ENCODE measurements around the gene PDCD1LG2. TPM values are rescaled to one million over a fixed set of nuclear protein-coding genes. Genes with fewer than 3 reads are reported as not detected.

PDCD1LG2 gene
- total RNA-seq, 1 experiment from 2014 or later: not detected

GRCh38 chr9:5549658-5550650, 39.6 kb downstream of the PDCD1LG2 start:
- H3K4me1 ChIP-seq (ENCODE audit: insufficient read depth, low read length): no peaks in the 10 kb centered on the region
- H4K91ac ChIP-seq (ENCODE audit: insufficient read length, low read depth, low read length): no peak overlapping the region
- H3K14ac ChIP-seq (ENCODE audit: insufficient read depth, low read length): no peak overlapping the region
- H2BK12ac ChIP-seq (ENCODE audit: insufficient read length, low read depth, low read length): no peak overlapping the region
- no peaks in the 10 kb centered on the region for H3K79me1 ChIP-seq (ENCODE audit: insufficient read depth, low read depth, low read length, poor library complexity, severe bottlenecking)
- H2AK5ac ChIP-seq (ENCODE audit: insufficient read length, low read length): no peak overlapping the region
- H3K27me3 ChIP-seq (ENCODE audit: insufficient read depth, low read length): no peaks in the 10 kb centered on the region
- no peak overlapping the region for H4K8ac ChIP-seq (replicated peaks; ENCODE audit: insufficient read length, low read depth, low read length)
- no peak overlapping the region for H3K4ac ChIP-seq (ENCODE audit: low read depth, low read length)
- no peaks in the 10 kb centered on the region for H3K9me3 Mint-ChIP-seq
- no peak overlapping the region for H2AFZ ChIP-seq (ENCODE audit: low read length)
- no peaks in the 10 kb centered on the region for H3K9me3 ChIP-seq (ENCODE audit: control insufficient read depth, low read depth, low read length)
- H3K27me3 Mint-ChIP-seq (ENCODE audit: low read depth): peaks cover 5% of the 10 kb centered on the region
- H3K36me3 Mint-ChIP-seq (ENCODE audit: insufficient read depth in 1 of 3, low read depth in 3 of 3): no peaks in the 10 kb centered on the region
- H3K23me2 ChIP-seq (ENCODE audit: insufficient read length, low read depth, low read length, poor library complexity, severe bottlenecking): no peaks in the 10 kb centered on the region
- no peak overlapping the region for H2BK20ac ChIP-seq (ENCODE audit: low read depth, low read length, poor library complexity, severe bottlenecking)
- no peak overlapping the region for H3K4me2 ChIP-seq (ENCODE audit: insufficient read depth, insufficient read length, low read length)
- no peak overlapping the region for H3K27ac Mint-ChIP-seq
- H3K9ac ChIP-seq (ENCODE audit: extremely low read depth, insufficient read length, low read length): no peak overlapping the region
- no peak overlapping the region for H3K56ac ChIP-seq (ENCODE audit: insufficient read length, low read depth, low read length)
- no peak for DNase-seq
- H3K79me2 ChIP-seq (ENCODE audit: insufficient read depth, low read length): no peaks in the 10 kb centered on the region
- no peak for TF ChIP-seq CTCF (conservative IDR thresholded peaks at IDR 0.05)
- H2BK120ac ChIP-seq (ENCODE audit: low read depth, low read length, poor library complexity, severe bottlenecking): no peak overlapping the region
- H4K20me1 ChIP-seq (ENCODE audit: control insufficient read depth, insufficient read depth, insufficient read length): no peaks in the 10 kb centered on the region
- no CpG with 5 or more reads among the region's 4 CpGs for WGBS (ENCODE audit: extremely low coverage, insufficient read length, low lambda C conversion rate)
- H3K23ac ChIP-seq (ENCODE audit: insufficient read length, low read depth, low read length): no peak overlapping the region
- no peak overlapping the region for H3K18ac ChIP-seq (ENCODE audit: insufficient read length, low read depth, low read length)
- no peak overlapping the region for H3K27ac ChIP-seq (ENCODE audit: insufficient read length, low read depth, low read length)
- H3K4me3 Mint-ChIP-seq: no peak overlapping the region
- H3K4me1 Mint-ChIP-seq: peaks cover 0 to 3% of the 10 kb centered on the region in 2 experiments; a peak in 2 of 4 replicates
- no peak overlapping the region for H3T11ph ChIP-seq (ENCODE audit: low read length)
- no peak overlapping the region for H2BK15ac ChIP-seq (ENCODE audit: low read depth, low read length)
- no peak overlapping the region for H4K5ac ChIP-seq (ENCODE audit: insufficient read length, low read depth, low read length)
- no peak overlapping the region for H2BK5ac ChIP-seq (ENCODE audit: insufficient read length, low read length)
